OCI-LY7 (cell line): Measurements from ENCODE around the gene ALOXE3. TPM values are rescaled to one million over a fixed set of nuclear protein-coding genes. Genes with fewer than 3 reads are reported as not detected.

Source experiments
- BruUV-seq: library from RNA; stranded (reverse); fragments of 400-500 nt; replicated peaks from 2 replicates; lab custom pipeline; 2021; lab: Mats Ljungman, UMichigan
- CTCF ChIA-PET: fragments of 300-600 bp; sonication (Branson Sonifier 250); formaldehyde crosslinking; loops from one replicate; lab custom pipeline; 2022; ENCODE audit warnings: antibody characterized with exemption; ENCODE audit not compliant: unreplicated experiment; lab: Charles Lee
- POLR2A ChIA-PET: fragments of 300-600 bp; sonication (Branson Sonifier 250); formaldehyde crosslinking; loops from one replicate; lab custom pipeline; 2022; ENCODE audit warnings: antibody characterized with exemption; lab: Charles Lee
- DNase-seq: peaks from one replicate; pipeline ENCODE4 v3.0.0-alpha.2; 2015; ENCODE audit warnings: low spot score
- H2AFZ ChIP-seq: fragments of 200-600 bp; sonication (generic), shearing (Covaris generic); 2 replicates; pipeline ENCODE4 v1.6.1; 2014; ENCODE audit warnings: mild to moderate bottlenecking, antibody characterized with exemption, low read length, moderate library complexity
- H3K27ac ChIP-seq: fragments of 200-600 bp; sonication (generic); 2 replicates; pipeline ENCODE4 v1.5.1; 2014; ENCODE audit warnings: mixed run types, low read depth, mild to moderate bottlenecking, moderate library complexity, low read length, inconsistent platforms; ENCODE audit not compliant: poor library complexity, severe bottlenecking
- H3K36me3 ChIP-seq: fragments of 200-600 bp; sonication (generic); 2 replicates; pipeline ENCODE4 v1.6.1; 2014; ENCODE audit warnings: mild to moderate bottlenecking, antibody characterized with exemption, low read length, moderate library complexity, mixed read lengths; ENCODE audit not compliant: insufficient read depth
- H3K4me1 ChIP-seq: fragments of 200-600 bp; sonication (generic); 2 replicates; pipeline ENCODE4 v1.5.1; 2014; ENCODE audit warnings: mild to moderate bottlenecking, low read length; ENCODE audit not compliant: insufficient read depth, poor library complexity, severe bottlenecking
- H3K4me2 ChIP-seq: fragments of 200-600 bp; sonication (generic); 2 replicates; pipeline ENCODE4 v1.6.1; 2014; ENCODE audit warnings: mild to moderate bottlenecking, low read length
- H3K4me3 ChIP-seq: fragments of 200-600 bp; sonication (generic); 2 replicates; pipeline ENCODE4 v1.5.1; 2014; ENCODE audit warnings: mild to moderate bottlenecking, low read depth, low read length; ENCODE audit not compliant: poor library complexity, severe bottlenecking
- H3K79me2 ChIP-seq: fragments of 200-600 bp; sonication (generic); 2 replicates; pipeline ENCODE4 v1.6.1; 2016; ENCODE audit warnings: low read depth, mild to moderate bottlenecking, low read length, moderate library complexity, mixed read lengths; ENCODE audit not compliant: insufficient read depth
- H3K9me2 ChIP-seq: fragments of 200-600 bp; sonication (generic); 2 replicates; pipeline ENCODE4 v1.6.1; 2016; ENCODE audit warnings: mild to moderate bottlenecking, low read length, mixed read lengths; ENCODE audit not compliant: insufficient read depth
- H3K9me3 ChIP-seq: fragments of 200-600 bp; sonication (generic); 2 replicates; pipeline ENCODE4 v1.6.1; 2014; ENCODE audit warnings: mild to moderate bottlenecking, mixed run types, low read length, mixed read lengths
- H4K20me1 ChIP-seq: fragments of 200-600 bp; sonication (generic); 2 replicates; pipeline ENCODE4 v1.6.1; 2014; ENCODE audit warnings: mild to moderate bottlenecking, antibody characterized with exemption, low read length, moderate library complexity, mixed read lengths; ENCODE audit not compliant: insufficient read depth
- CTCF ChIP-seq: fragments of 200-600 bp; sonication (generic); conservative IDR thresholded peaks from 2 replicates; pipeline ENCODE4 v1.5.1; 2014; ENCODE audit warnings: mild to moderate bottlenecking, antibody characterized with exemption, low read length, moderate library complexity, mixed read lengths
- EZH2phosphoT487 ChIP-seq: fragments of 200-600 bp; sonication (generic); IDR thresholded peaks from 2 replicates; pipeline ENCODE4 v1.6.1; 2018; ENCODE audit warnings: low read depth, borderline replicate concordance, mild to moderate bottlenecking, mixed run types, antibody characterized with exemption, low read length, moderate library complexity, mixed read lengths
- intact Hi-C: fragments of 100-400 bp; cut with micrococcal nuclease; formaldehyde crosslinking; loops from one replicate; pipeline ENCODE4 v1.10.0; 2022; ENCODE audit not compliant: unreplicated experiment
- total RNA-seq, 2 experiments: library from RNA; depleted of rRNA in 1 of 2; stranded (reverse); fragments of >200 nt in 1 of 2; shearing (Covaris generic) in 1 of 2; gene quantifications; 2 replicates each; pipeline ENCODE4 v1.2.3, GENCODE V29; 2014 to 2022

Gene ALOXE3
- total RNA-seq, 2 experiments from 2014 or later: 0.10 TPM; not detected in 1

DNA sequence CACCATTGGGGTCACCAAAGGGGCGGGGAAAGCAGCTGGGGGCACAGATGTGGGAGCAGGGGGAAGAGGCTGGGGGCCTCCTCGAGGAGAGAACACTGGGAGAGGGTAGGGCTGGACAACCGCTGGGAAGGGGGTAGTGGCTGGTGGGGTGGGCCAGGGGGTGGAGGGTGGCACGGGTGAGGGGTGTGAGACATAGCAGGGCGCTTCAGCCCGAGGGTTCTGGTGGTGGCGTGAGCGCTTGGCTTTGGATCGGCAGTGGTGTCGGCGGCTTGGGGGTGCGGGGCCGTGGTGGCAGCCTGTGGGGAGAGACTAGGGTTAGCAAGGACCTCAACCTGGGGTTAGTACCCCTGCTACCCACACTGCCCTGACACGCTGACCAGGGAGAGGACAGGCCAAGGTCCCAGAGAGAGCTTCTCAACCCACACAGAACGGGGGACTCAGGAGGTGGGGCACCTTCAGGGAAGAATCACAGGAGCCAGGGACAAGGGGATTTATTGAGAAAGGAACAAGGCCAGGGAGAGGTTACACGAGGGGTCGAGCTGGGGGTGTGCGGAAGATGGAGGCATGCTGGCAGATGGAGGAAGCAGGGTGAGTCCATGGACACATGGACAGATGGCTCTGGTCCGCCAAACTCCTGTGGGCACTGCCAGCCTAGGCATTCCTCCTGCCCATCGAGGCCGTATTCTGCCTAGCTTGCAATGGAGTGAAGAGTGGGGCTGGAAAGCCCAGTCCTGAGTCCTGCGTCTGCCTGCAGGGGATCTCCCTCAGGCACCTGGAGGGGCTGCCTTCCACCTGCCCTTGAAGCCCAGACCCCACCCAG, 25.5 kb upstream of the ALOXE3 start:
- TF ChIP-seq CTCF: no peak
- no peak for TF ChIP-seq EZH2phosphoT487
- no peaks in the 10 kb centered on the region for H3K79me2 ChIP-seq
- intact Hi-C loops: no loop called here
- H3K9me3 ChIP-seq: no peaks in the 10 kb centered on the region
- no peaks in the 10 kb centered on the region for H3K9me2 ChIP-seq
- BruUV-seq: no TSS peak
- H3K27ac ChIP-seq: no peak overlapping the region
- H4K20me1 ChIP-seq: no peaks in the 10 kb centered on the region
- H3K4me2 ChIP-seq: no peak overlapping the region
- H3K4me3 ChIP-seq: no peak overlapping the region
- no peak overlapping the region for H2AFZ ChIP-seq
- ChIA-PET CTCF (interaction anchor here (1.3 kb wide), 1 partner anchor 15 kb away, joined by 5 read pairs; no protein-coding TSS in a partner anchor), POLR2A (interaction anchor here (0.6 kb wide), 1 partner anchor 298 kb away, joined by 4 read pairs; no protein-coding TSS in a partner anchor)
- H3K4me1 ChIP-seq: peaks cover 5% of the 10 kb centered on the region
- H3K36me3 ChIP-seq: peaks cover 73% of the 10 kb centered on the region
- no peak for DNase-seq

DNA sequence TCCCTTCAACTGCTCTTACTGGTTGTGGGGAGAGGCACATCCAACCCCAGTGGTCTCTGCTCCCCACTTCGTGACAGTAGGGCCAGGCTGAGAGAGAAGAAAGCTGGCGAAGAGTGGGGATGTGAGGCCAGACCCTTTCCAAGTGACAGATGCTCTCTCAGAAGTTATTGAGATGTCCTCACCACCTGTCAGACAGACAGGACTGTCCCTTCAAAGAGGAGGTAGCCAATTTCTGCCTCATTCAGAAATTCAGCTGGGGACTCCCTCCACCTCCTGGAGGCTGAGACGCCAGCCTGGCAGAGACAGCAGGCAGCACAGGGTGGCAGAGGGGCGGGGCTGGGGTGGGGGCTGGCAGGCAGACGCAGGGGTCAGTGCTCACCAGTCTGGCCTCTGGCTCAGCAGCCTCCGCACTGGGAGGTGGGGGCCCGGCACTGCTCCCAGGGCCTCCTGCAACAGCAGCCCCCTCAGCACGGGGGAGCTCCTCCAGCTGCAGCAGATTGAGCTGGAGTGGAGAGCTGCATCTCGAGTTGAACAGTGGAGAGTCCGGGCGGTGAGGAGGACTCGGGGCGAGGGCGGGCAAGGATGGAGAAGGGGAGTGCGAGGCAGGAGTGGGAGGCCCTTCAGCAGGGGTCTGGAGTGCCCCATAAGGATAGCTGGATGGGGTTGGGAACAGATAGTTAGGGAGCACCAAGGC, 24.7 kb upstream of the ALOXE3 start:
- POLR2A ChIA-PET: interaction anchor here (0.6 kb wide), 1 partner anchor 297 kb away, joined by 4 read pairs; no protein-coding TSS in a partner anchor
- CTCF ChIA-PET: interaction anchor here (1.3 kb wide), 1 partner anchor 16 kb away, joined by 5 read pairs; no protein-coding TSS in a partner anchor

More for the DNA sequence above, 24.7 kb upstream of the ALOXE3 start:
- H3K36me3 ChIP-seq: peaks cover 66% of the 10 kb centered on the region
- no peaks in the 10 kb centered on the region for H3K9me3 ChIP-seq
- TF ChIP-seq EZH2phosphoT487: no peak
- no peak for TF ChIP-seq CTCF
- no TSS peak for BruUV-seq
- no peaks in the 10 kb centered on the region for H3K9me2 ChIP-seq
- H3K4me1 ChIP-seq: peaks cover 9% of the 10 kb centered on the region
- no peak overlapping the region for H3K27ac ChIP-seq
- no peak for DNase-seq
- H3K4me2 ChIP-seq: no peak overlapping the region
- no peak overlapping the region for H2AFZ ChIP-seq
- intact Hi-C loops: no loop called here
- no peaks in the 10 kb centered on the region for H4K20me1 ChIP-seq
- no peaks in the 10 kb centered on the region for H3K79me2 ChIP-seq
- no peak overlapping the region for H3K4me3 ChIP-seq
